GM19438 (cell line): ENCODE data around the gene LSM12.
A peak's percentile ranks its signal among the peaks of the same experiment; 100 is the strongest.
"Not testable (repeated sequence)": the region's sequence is repeated elsewhere in the genome, so short reads cannot be mapped to it uniquely, and the experiment has no call there.

Experiments
- ATAC-seq: cut with Tn5 transposase; IDR thresholded peaks from one replicate; pipeline ENCODE4 v1.9.1; 2021; ENCODE audit warnings: low read depth; ENCODE audit not compliant: unreplicated experiment

The LSM12 gene

DNA sequence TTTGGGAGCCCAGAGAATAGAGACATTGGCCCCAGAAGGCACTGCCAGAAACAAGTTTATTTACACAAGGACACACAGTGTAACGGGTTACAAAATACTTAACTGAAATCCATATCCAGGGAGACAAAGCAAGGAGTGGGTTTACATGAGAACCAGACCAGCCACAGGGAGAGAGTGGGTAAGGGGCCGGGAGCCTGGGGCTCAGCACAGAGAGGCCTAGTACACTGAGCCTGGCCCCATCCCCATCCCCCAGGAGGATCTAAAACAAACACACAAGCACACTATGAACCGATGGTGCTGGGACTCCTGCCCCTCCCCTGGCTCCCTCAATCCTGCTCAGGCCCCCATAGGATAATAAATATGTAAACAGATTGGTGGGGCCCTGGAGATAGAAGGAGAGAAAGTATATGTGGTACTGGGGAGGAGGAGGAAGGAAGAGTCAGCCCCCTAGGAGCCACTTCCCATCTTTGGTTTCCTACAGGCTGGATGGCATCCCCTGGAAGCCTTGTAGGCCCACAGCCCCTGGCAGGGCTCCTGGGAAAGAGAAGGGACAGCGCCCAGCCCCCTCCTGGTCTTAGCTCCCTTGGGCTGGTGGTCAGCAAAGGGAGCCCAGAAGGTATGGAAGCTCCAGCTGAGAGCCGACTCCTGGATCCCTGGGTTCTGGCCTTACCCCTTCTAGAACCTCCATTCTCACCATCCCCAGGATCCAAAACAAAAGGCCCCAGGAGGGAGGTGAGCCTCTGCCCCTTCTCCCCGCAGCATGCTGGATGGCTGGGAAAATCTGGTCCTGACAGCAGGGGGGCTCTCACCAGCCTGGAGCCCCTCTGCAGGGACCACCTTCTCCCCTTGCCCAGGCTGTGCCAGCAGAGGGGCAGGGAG lies 10.5 kb upstream of the LSM12 start:
- no peak for ATAC-seq

DNA sequence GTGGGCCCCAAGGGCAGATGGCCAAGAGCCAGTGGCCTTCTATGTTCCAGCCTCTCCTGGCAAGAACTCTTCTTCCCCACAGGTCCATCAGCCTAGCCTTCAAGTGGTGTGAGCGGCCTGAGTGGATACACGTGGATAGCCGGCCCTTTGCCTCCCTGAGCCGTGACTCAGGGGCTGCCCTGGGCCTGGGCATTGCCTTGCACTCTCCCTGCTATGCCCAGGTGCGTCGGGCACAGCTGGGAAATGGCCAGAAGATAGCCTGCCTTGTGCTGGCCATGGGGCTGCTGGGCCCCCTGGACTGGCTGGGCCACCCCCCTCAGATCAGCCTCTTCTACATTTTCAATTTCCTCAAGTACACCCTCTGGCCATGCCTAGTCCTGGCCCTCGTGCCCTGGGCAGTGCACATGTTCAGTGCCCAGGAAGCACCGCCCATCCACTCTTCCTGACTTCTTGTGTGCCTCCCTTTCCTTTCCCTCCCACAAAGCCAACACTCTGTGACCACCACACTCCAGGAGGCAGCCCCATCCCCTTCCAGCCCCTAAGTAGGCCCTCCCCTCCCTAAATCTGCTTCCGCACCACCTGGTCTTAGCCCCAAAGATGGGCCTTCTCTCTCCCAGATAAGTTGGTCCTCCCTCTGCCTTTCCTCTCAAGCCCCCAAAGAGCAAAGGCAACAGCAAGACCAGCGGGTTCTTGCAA lies 9.3 kb upstream of the LSM12 start:
- ATAC-seq, result no peak

DNA sequence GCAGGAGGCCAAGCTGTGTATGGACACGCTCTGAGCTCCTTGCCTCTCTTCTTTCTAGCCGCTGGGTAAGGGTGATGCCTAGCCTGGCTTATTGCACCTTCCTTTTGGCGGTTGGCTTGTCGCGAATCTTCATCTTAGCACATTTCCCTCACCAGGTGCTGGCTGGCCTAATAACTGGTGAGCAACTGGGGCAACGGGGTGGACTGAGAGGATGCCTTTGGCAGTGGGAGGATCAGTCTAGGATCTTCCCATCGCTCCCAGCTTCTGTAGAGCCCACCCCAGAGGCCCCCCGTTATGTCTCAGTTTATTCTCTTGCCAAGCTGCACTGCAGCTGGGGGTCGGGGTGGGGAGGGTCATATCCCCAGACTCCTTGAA lies 8.4 kb upstream of the LSM12 start:
- no peak for ATAC-seq

DNA sequence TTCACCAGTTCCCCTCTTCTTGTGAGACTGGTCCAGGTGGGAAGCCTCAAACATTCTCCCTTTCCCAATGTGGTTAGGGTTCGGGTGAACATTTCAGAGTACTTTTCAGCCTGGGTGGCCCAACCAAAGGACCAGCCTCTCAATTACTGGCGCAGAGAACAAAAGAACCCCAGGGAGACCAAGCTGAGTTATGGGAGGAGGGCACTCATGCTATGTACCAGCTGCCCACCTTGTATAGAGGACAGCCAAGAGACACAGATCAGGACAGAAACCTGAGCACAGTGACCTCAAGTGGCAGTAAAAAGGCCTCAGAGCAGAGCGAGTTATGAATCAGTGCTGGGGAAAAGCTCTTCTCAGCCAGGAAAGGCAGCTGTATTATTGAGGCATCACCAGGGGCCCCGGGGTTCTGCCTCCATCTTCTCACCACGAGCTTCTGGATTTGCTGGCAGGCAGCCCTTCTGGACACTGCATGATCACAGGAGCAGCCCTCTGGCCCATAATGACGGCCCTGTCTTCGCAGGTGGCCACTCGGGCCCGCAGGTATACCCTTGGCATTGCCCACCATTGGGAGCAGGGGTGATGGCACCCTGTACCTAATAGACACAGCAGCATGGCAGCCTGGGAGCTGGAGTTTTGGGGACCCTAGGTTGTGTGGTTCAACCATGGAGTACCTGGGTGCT lies 7.9 kb upstream of the LSM12 start:
- ATAC-seq, result no peak

DNA sequence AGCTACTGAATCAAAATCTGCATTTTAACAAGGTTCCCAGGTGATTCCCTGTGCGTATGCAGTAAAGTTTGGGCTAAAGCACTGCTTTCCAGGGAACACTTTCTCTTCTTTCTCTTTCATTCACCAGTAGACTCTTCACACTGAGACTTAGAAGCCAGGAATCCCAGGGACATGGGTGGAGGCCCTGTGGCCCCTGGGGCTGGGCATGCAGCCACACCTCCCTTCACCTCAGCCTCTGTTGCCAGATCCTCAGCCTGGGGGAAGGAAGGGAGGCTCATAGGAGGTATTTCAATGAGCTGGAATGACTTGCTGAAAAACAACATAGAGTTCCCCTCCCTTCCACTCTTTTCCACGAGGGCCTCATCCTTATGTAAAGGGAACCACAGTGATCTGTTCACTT lies 5.3 kb upstream of the LSM12 start:
- no peak for ATAC-seq

DNA sequence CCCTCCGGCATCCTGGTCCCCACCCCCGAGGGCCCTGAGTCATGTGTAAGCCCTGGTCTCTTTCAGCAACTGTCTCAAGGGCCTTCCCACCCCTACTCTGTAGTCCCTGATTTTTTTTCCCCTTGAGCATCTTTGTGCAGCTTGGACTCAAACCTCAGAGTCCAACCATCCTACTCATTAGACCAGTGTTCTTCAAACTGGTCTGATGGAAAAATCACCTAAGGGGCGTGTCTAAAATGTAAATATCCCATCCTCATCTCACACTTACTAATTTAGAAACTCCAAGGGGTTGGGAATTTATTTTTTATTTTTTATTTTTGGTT lies 4.7 kb upstream of the LSM12 start:
- no peak for ATAC-seq

DNA sequence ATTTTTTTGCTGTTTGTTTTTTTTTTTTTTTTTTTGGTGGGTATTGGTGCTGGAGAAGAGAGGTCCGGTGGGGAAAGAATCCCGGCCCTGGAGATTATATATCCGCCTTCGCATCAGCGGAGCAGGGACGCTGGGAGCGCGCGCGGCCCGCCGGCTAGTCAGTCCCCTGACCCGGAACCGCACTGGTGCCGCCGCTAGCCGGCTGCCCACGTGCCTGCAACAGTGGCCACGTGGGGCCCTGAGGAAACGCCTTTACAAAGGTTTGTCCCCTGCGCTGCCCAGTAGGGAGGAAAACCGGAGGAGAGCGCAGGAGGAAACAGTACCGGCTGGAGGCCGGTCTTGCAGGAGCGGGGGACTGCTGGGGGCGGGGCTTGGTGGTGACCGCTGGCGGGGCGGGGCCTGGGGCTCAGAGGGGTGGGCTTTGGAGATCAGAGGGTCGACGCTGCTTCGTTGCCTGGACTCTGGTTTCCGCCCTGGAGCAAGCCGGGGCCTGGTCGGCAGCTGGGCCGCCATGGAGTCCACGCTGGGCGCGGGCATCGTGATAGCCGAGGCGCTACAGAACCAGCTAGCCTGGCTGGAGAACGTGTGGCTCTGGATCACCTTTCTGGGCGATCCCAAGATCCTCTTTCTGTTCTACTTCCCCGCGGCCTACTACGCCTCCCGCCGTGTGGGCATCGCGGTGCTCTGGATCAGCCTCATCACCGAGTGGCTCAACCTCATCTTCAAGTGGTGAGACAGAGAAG lies 4.2 kb upstream of the LSM12 start, which contains the start of gene G6PC3:
TSS of gene G6PC3 (plus strand) at position 281 of the 743 bp plus-strand sequence. CDS start at position 512, 231 bp downstream.
- peak; percentile 74 for ATAC-seq

DNA sequence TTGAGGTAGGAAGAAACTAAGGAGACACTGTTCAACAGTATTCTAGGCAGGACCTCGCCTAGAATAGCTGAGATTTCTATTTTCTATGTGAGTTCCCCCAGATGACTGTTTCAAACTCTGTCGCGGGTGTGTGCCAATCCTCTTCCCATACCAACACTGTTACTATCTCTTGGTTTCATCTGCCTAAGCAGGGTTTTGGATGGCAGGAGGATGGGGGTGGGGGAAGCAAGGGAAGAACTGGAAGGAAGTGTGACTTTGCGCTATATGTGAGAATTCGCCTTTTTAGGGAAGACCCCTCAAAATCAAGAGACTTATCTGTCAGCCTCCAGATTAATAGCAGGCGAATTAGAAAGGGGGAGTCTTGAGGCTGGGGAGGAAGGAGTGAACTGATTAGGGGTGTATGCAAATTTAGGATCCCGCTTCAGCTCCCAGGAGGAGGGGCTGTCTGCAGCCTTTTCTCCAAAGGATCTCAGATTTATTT lies 3.5 kb upstream of the LSM12 start:
- no peak for ATAC-seq

DNA sequence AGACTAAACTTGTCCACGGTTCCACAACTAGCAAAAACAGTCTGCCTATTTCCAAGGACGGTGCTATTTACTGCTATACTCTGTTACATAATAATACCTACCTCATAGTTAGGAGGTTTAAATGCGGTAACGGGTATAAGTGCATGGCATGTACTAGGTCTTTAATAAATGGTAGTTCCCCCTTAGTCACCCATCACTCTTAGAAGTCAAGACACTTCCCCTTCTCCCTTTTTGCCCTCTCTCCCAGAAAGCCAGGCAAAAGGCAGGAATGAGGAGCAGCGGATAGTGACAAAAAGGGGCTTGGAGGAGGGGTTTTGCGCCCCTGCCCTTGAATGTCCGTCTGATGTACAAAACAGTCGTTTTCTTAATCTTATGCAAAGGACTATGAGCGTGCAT lies 1.1 kb upstream of the LSM12 start:
- no peak for ATAC-seq

DNA sequence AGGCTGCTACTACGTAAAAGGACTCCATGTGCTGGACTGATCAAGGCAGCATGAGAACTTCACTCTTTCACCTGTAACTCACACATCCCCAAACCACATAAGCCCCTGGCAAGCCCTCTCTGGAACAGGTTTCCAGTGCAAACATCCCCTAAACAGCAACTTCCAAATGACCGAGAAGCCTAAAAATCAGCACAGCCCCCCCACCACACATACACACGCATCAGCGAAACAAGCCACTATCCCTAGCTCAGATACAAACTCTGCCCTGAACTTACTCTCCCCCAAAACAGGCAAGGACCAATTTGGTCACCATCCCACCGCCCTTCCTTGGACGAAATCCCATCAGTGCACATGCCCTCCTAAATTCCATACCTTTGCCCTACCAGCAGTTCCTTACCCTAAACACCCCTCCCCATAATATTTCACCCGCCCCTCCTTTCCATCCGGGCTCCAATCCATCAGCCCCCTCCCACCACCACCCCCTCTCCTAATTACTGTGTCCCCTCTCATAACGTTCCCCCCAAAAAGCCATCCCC lies 735 bp downstream of the LSM12 start:
- no peak for ATAC-seq

DNA sequence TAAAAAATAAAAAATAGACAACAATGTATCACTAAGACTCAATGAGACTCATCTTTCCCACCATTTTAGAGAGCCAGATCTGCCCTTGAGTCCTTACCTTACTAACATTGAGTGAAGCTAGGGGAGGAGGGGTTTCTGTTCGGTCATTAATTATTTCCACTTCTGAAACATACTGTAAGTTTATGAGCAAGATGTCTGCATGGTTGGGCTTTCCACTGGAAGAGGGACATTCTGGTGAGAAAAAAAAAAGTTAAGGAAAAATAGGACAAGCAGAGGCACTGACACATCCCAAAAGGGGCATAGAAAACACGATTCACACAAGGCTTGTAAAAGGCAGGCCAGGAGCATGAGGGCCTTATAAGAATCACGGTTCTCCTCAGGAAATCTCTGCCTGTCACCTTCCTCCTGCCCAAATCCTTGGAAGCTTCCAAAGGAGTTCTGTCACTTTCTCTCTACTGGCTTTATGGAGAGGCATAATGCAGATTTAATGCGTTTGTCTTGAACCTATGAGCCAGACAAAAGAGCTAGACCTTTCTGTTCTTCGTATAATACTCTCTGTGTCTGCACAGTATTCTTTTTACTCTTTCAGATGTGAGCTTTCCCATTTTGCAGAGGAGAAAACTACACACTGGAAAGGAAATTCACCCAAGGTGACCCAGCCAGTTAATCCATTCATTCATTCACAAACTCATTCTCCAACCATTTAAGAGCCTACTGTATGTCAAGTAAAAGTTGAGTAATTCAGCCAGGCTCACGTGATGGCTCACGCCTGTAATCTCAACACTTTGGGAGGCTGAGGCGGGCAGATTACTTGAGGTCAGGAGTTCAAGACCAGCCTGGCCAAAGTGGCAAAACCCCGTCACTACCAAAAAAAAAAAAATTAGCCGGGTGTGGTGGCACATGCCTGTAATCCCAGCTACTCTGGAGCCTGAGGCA lies 2.5 kb downstream of the LSM12 start:
- ATAC-seq, result no peak

DNA sequence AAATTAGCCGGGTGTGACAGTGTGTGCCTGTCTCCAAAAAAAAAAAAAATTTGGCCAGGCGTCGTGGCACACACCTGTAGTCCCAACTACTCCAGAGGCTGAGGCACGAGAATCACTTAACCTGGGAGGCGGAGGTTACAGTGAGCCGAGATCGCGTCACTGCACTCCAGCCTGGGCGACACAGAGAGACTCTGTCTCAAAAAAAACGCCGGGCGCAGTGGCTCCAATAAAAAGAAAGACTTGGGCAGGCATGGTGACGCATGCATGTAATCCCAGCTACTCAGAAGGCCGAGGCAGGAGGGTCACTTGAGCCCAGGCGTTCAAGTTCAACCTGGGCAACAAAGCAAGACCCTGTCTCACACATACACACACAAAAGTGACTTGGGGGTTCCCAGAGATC lies 3.6 kb downstream of the LSM12 start:
- ATAC-seq, result no peak

DNA sequence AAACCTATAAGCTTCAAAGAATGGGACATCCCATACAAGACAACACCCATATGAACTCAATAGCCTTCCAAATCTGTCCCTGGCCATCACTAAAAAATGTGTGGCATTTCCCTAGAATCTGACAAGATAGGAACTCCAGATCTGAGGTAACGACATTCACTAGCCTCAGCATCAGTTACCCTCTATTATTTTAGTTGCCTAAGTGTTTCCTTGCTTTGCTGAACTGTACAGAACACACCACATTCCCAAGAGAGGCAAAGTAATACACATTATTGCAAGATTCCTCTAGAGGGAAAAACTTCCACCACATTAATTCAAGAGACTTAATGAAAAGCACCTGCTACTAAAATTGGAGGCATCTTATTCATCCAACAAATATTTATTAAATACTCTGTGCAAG lies 5.0 kb downstream of the LSM12 start:
- ATAC-seq, result no peak

DNA sequence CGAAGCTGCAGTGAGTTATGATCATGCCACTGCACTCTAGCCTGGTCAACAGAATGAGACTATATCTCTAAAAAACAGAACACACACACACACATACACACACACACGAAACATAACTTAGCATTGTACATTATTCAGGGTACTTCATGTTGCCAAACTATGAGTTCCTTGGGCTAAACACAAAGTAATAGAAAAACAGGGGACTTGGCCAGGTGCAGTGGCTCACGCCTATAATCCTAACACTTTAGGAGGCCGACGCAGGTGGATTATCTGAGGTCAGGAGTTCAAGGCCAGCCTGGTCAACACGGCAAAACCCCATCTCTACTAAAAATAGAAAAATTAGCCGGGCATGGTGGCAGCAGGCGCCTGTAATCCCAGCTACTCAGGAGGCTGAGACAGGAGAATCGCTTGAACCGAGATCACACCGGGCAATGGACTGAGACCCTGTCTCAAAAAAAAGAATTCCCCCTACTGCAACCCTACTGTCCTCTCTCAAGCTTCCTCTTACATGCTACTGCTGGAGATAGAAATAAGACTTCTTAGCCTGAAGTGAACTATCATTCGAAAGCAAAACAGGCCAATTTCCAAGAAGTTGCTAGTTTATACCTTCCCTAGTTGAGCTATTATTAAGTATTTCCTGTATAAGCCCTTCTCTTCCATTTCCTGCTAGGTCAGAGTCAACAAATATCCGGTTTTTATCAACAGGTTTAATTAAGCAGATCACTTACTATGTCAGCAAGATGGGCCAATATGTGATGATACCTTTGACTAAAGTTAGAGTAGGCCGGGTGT lies 7.2 kb downstream of the LSM12 start:
- ATAC-seq, result no peak

DNA sequence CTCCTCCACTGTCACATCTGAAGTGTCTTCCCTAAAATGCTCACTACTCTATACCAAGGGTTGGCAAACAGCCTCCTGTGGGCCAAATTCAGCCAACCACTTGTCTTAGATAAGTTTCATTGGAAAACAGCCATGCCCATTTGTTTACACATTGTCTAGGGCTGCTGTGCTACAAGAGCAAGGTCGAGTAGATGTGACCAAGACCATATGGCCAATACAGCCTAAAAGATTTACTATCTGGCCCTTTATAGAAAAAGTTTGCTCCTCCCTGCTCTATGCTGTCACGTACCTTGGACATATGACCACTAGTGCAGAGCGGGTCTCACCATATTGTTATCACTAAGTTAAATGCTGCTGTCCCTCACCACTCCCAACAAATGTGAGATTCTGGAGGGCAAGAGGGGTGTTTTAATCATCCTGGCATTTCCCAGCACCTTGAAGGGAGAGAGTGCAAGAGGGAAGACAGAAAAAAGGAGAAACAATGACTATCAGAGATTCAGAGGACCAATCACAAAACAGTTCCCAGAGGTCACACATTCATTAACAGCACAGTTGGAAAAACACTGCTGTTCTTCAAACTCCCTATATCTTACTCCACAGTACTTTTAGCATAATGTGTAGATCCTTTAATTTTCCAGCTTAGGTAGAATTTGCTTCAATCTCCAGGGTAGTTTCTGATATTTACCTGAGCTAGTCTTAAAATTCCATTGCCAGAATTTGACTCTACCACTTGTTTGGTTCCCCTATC lies 13.2 kb downstream of the LSM12 start:
- no peak for ATAC-seq

DNA sequence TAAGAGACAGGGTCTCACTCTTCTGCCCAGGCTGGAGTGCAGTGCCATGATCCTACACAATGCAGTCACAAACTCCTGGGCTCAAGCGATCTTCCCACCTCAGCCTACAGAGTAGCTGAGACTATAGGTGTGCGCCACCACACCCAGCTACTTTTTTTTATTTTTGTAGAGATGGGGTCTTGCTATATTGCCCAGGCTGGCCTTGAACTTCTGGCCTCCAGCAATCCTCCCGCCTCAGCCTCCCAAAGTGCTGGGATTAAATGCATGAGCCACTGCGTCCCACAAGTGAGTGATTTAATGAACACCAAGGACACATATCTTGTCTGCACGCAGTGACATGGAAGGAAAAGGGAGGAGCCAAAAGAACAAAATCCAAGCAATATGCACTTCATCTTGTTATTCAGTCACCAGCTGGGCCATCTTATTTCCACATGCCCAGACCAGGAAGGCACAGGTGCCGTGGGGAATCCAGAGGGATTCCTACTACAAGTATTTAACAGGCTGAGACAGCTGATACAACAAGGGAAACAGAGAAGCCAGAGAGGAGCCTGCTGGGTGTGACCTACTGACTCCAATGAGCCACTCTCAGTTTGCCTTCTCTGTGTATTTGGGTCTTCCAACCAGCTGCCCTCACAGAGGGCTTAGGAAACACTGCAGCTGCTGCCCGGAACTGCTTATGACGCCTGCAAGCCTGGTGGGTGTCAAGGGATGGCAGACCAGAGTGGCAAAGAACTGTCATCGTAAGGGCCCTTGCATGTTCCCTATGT lies 17.0 kb downstream of the LSM12 start:
- ATAC-seq, result no peak

DNA sequence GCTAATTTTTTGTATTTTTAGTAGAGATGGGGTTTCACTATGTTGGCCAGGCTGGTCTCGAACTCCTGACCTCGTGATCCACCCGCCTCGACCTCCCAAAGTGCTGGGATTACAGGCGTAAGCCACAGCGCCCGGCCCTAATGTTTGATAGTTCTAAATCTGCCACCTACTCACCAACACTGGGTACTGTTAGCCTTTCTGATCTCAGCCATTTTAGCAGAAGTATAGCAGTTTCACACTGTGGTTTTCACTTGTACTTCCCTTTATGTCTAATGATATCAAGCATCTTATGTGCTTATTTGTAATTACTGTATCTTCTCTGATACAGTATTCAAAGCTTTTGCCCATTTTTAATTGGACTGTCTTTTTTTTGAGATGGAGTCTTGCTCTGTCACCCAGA lies 19.6 kb downstream of the LSM12 start:
- ATAC-seq, result not testable (repeated sequence)
